ENCODE data around the gene LRP1-AS. TPM values are rescaled to one million over a fixed set of nuclear protein-coding genes. Genes with fewer than 3 reads are reported as not detected.

Gene LRP1-AS
- total RNA-seq, 1 experiment from 2014 or later = not detected

GRCh38 chr12:57142121-57142520 is 5.3 kb downstream of the LRP1-AS start:
- in situ Hi-C loops (cut with HindIII; ENCODE audit: low pct_unique_long_range_greater_than_20kb, low sequenced_read_pairs) = no loop called here
- DNase-seq (ENCODE audit: low read depth, low spot score) (no peak), ATAC-seq (no peak)
- intact Hi-C loops (cut with micrococcal nuclease; ENCODE audit: unreplicated experiment) = no loop called here
- ChIA-PET CTCF (no interaction called here), POLR2A (no interaction called here)
- H3K9me3 ChIP-seq (ENCODE audit: control insufficient read depth, insufficient read depth, low read depth, low read length) = no peaks in the 10 kb centered on the region
- H3K4me1 ChIP-seq (ENCODE audit: control insufficient read depth, insufficient read depth, low read length) = no peaks in the 10 kb centered on the region
- no peak overlapping the region for H3K27ac ChIP-seq (ENCODE audit: low read length)
- H3K36me3 ChIP-seq (ENCODE audit: control insufficient read depth, insufficient read depth, low read length) = no peaks in the 10 kb centered on the region
- H3K27me3 ChIP-seq (ENCODE audit: control insufficient read depth, insufficient read depth, low read length) = no peaks in the 10 kb centered on the region
- H3K4me3 ChIP-seq (ENCODE audit: low read depth in 2 of 2, low read length in 2 of 2) = no peak overlapping the region
- TF ChIP-seq POLR2AphosphoS5 (IDR thresholded peaks at IDR 0.05; ENCODE audit: low read depth, low read length) (no peak), CTCF (IDR thresholded peaks at IDR 0.05) (no peak), TCF7L2 (IDR thresholded peaks at IDR 0.05; ENCODE audit: low read depth, low read length) (no peak), SIN3A (IDR thresholded peaks at IDR 0.05; ENCODE audit: borderline replicate concordance, insufficient read depth, low read depth, low read length) (no peak), REST (IDR thresholded peaks at IDR 0.05; ENCODE audit: insufficient read depth in 1 of 2, low read depth in 2 of 2, low read length in 1 of 2) (no peak)
- no TSS peak for BruUV-seq (replicated peaks)

DNA sequence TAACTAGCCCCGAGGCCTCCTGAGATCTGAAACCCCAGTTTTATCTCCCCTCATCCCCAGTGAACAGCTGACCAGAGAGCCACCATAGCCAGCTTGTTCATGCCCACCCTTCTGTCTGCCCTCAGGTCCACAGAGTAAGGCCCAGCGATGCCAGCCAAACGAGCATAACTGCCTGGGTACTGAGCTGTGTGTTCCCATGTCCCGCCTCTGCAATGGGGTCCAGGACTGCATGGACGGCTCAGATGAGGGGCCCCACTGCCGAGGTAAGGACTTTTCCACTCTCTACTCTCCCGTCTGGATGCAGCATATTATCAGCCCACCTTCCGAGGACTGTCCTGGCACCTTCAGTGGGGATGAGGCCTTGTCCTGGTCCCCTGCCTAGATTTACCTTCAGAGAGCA is 6.2 kb downstream of the LRP1-AS start:
- in situ Hi-C loops (cut with HindIII; ENCODE audit: low pct_unique_long_range_greater_than_20kb, low sequenced_read_pairs) (no loop called here), intact Hi-C loops (cut with micrococcal nuclease; ENCODE audit: unreplicated experiment) (no loop called here)
- TF ChIP-seq POLR2AphosphoS5 (IDR thresholded peaks at IDR 0.05; ENCODE audit: low read depth, low read length) = no peak
- no peaks in the 10 kb centered on the region for H3K27me3 ChIP-seq (ENCODE audit: control insufficient read depth, insufficient read depth, low read length)
- ATAC-seq (no peak), DNase-seq (ENCODE audit: low read depth, low spot score) (no peak)
- no peaks in the 10 kb centered on the region for H3K4me1 ChIP-seq (ENCODE audit: control insufficient read depth, insufficient read depth, low read length)
- H3K9me3 ChIP-seq (ENCODE audit: control insufficient read depth, insufficient read depth, low read depth, low read length) = no peaks in the 10 kb centered on the region
- ChIA-PET CTCF (no interaction called here), POLR2A (no interaction called here)
- no TSS peak for BruUV-seq (replicated peaks)
- H3K27ac ChIP-seq (ENCODE audit: low read length) = no peak overlapping the region
- no peak overlapping the region for H3K4me3 ChIP-seq (ENCODE audit: low read depth in 2 of 2, low read length in 2 of 2)
- no peaks in the 10 kb centered on the region for H3K36me3 ChIP-seq (ENCODE audit: control insufficient read depth, insufficient read depth, low read length)

DNA sequence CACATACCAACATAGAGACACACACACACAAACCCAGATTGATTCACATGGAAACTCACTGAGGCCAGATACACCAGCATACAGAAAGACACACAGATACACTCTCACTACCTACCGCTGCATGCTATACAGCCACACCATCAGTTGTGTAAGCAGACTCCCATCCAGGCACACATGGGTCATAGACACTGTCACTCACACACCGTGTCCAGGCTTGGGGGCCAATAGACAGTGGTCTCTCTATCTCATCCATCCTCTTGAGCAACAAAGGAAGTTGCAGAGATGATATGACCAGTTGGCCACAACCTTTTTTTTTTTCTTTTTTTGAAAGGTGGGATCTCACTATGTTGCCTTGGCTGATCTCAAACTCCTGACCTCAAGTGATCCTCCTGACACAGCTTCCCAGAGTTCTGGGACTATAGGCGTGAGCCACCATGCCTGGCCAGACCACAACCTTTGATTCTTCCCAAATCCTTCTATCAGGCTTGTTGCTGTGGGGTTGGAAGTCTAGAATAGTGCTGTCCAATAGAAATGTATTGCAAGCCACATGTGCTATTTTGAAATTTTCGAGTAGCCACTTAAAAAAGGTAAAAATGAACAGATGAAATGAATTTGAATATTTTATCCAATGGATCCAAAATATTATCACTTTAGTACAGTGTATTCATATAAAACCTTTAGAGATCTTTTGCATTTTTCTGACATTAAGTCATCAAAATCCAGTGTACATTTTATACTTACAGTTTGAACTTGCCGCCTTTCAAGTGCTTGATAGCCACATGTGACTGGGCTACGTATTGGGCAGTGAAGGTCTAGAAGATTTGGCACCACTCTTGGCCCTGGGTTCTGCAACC is 7.4 kb downstream of the LRP1-AS start:
- TF ChIP-seq POLR2AphosphoS5 (IDR thresholded peaks at IDR 0.05; ENCODE audit: low read depth, low read length) (no peak), CTCF (IDR thresholded peaks at IDR 0.05) (no peak), REST (IDR thresholded peaks at IDR 0.05; ENCODE audit: insufficient read depth in 1 of 2, low read depth in 2 of 2, low read length in 1 of 2) (no peak), TCF7L2 (IDR thresholded peaks at IDR 0.05; ENCODE audit: low read depth, low read length) (no peak)
- no TSS peak for BruUV-seq (replicated peaks)
- no peaks in the 10 kb centered on the region for H3K27me3 ChIP-seq (ENCODE audit: control insufficient read depth, insufficient read depth, low read length)
- CTCF ChIA-PET = no interaction called here
- H3K27ac ChIP-seq (ENCODE audit: low read length) = no peak overlapping the region
- H3K9me3 ChIP-seq (ENCODE audit: control insufficient read depth, insufficient read depth, low read depth, low read length) = no peaks in the 10 kb centered on the region
- intact Hi-C loops (cut with micrococcal nuclease; ENCODE audit: unreplicated experiment) = no loop called here
- H3K4me1 ChIP-seq (ENCODE audit: control insufficient read depth, insufficient read depth, low read length) = no peaks in the 10 kb centered on the region
- no peak overlapping the region for H3K4me3 ChIP-seq (ENCODE audit: low read depth in 2 of 2, low read length in 2 of 2)
- no peaks in the 10 kb centered on the region for H3K36me3 ChIP-seq (ENCODE audit: control insufficient read depth, insufficient read depth, low read length)
- no peak for ATAC-seq
- DNase-seq (ENCODE audit: low read depth, low spot score) = no peak
- POLR2A ChIA-PET = no interaction called here
- in situ Hi-C loops (cut with HindIII; ENCODE audit: low pct_unique_long_range_greater_than_20kb, low sequenced_read_pairs) = no loop called here
